ENCODE data around the gene MAP7D2. TPM values are rescaled to one million over a fixed set of nuclear protein-coding genes. Genes with fewer than 3 reads are reported as not detected.
"Not testable (repeated sequence)": the region's sequence is repeated elsewhere in the genome, so short reads cannot be mapped to it uniquely, and the experiment has no call there.

MAP7D2 gene
- total RNA-seq, 1 experiment from 2014 or later, result 15.1 TPM

DNA sequence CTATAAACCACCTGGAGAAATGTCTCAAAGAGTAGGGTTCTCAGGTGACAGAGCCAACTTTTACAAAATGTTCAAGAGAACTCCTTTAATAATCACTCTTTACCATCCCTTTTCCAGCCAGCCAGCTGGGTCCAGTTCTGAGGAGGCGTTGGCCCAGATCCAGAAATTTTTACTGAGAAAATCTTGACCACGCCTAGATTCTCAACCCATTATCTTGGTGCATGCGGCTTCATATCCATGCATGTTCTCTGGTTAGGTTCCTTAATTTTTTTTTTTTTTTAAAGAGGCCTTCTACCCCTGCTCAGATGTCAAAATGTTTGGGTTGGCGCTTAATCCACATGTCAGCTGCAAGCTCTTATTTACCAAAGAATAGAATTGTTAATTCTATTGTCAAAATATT is 12.0 kb upstream of the MAP7D2 start:
- Histone ChIP-seq H3K4me1 (ENCODE audit: low read length) (no peaks in the 10 kb centered on the region), H3K4me3 (ENCODE audit: low read length) (no peak overlapping the region), H3K79me2 (ENCODE audit: low read length) (peaks cover 4% of the 10 kb centered on the region; the same call in 1 of the 2 replicates), H2AFZ (ENCODE audit: low read length) (no peak overlapping the region), H3K9me3 (ENCODE audit: low read length) (no peaks in the 10 kb centered on the region), H3K9ac (ENCODE audit: low read length) (no peak overlapping the region), H3K36me3 (ENCODE audit: insufficient read depth, low read length) (peaks cover 57% of the 10 kb centered on the region), H3K9me2 (replicated peaks; ENCODE audit: insufficient read depth, low read length) (no peaks in the 10 kb centered on the region), H3K27ac (ENCODE audit: low read length) (no peak overlapping the region), H3K27me3 (ENCODE audit: low read length) (no peaks in the 10 kb centered on the region), H4K20me1 (ENCODE audit: insufficient read depth, low read depth, low read length) (peaks cover 31% of the 10 kb centered on the region), H3K4me2 (ENCODE audit: low read depth, low read length, poor library complexity, severe bottlenecking) (no peak overlapping the region)
- no peak for DNase-seq

DNA sequence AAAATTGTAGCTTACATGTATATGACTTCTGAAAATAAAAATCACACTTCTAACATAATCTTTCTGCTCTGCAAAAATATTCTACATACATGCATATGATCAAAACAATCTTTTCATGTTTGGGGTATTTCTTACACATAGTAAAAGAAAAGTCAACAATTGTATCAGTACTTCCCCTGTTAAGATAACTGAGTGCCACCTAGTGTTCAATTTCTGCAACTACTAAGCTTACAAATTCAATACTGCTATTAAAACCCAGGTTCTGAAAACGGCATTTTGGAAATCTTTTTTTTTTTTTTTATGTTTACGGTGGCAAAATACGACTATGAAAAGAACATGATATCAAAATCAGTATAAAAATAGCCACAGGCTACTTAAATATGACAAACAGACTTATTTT is 10.7 kb upstream of the MAP7D2 start:
- H3K79me2 ChIP-seq (ENCODE audit: low read length); H3K27me3 ChIP-seq (ENCODE audit: low read length); H3K4me3 ChIP-seq (ENCODE audit: low read length); H3K4me2 ChIP-seq (ENCODE audit: low read depth, low read length, poor library complexity, severe bottlenecking); H3K9ac ChIP-seq (ENCODE audit: low read length); H3K27ac ChIP-seq (ENCODE audit: low read length); H3K4me1 ChIP-seq (ENCODE audit: low read length); H3K9me2 ChIP-seq (replicated peaks; ENCODE audit: insufficient read depth, low read length); H2AFZ ChIP-seq (ENCODE audit: low read length); DNase-seq; H3K9me3 ChIP-seq (ENCODE audit: low read length): not testable (repeated sequence)
- Histone ChIP-seq H3K36me3 (ENCODE audit: insufficient read depth, low read length) (peaks cover 46% of the 10 kb centered on the region), H4K20me1 (ENCODE audit: insufficient read depth, low read depth, low read length) (peaks cover 20% of the 10 kb centered on the region)

DNA sequence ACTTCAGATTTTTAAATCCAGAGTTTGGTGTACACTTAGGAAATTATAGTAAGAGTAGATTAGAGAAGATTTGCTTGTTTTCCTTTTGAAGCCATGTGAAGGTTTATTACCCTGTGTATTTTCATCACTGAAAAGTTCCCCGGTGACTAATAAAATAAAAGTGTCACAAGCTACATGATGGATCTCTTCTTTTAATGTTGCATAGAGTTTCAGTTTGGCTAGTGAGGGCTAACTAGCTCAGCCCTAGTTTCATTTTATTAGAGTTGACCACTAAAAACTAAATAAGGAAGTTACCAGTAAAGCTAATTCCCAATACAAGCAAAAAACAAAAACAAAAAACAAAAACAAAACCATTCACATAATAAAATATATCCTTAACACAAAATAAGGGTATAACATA is 10.1 kb upstream of the MAP7D2 start:
- not testable (repeated sequence) for H3K79me2 ChIP-seq (ENCODE audit: low read length); H3K4me2 ChIP-seq (ENCODE audit: low read depth, low read length, poor library complexity, severe bottlenecking); H3K9ac ChIP-seq (ENCODE audit: low read length); H3K9me3 ChIP-seq (ENCODE audit: low read length); H3K4me3 ChIP-seq (ENCODE audit: low read length); H3K4me1 ChIP-seq (ENCODE audit: low read length); H3K9me2 ChIP-seq (replicated peaks; ENCODE audit: insufficient read depth, low read length); H2AFZ ChIP-seq (ENCODE audit: low read length); H3K27ac ChIP-seq (ENCODE audit: low read length); DNase-seq; H3K27me3 ChIP-seq (ENCODE audit: low read length)
- Histone ChIP-seq H3K36me3 (ENCODE audit: insufficient read depth, low read length) (peaks cover 39% of the 10 kb centered on the region), H4K20me1 (ENCODE audit: insufficient read depth, low read depth, low read length) (peaks cover 16% of the 10 kb centered on the region)

DNA sequence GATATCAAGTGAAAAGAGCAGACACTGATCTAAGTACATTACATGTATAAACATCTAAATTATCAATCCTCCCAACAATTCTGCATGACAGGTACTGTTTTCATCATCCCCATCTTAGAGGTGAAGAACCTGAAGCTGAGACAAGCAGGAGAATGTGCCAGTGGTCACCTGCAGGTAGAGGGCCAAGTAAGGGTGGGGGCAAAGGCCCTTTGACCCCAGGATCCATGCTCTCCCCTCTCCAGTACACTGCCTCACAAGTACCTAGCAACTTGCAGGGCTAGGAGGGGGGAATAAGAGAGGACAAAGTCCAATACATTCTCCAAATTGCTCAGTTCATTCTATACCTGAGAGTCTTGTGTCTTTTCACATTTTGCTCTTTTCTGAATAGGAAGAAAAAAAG is 8.3 kb upstream of the MAP7D2 start:
- Histone ChIP-seq H4K20me1 (ENCODE audit: insufficient read depth, low read depth, low read length) (peaks cover 13% of the 10 kb centered on the region; the same call in 1 of the 2 replicates), H3K9ac (ENCODE audit: low read length) (no peak overlapping the region), H3K36me3 (ENCODE audit: insufficient read depth, low read length) (peaks cover 31% of the 10 kb centered on the region), H3K27me3 (ENCODE audit: low read length) (no peaks in the 10 kb centered on the region), H3K9me3 (ENCODE audit: low read length) (no peaks in the 10 kb centered on the region), H3K27ac (ENCODE audit: low read length) (no peak overlapping the region), H3K4me3 (ENCODE audit: low read length) (no peak overlapping the region), H3K4me1 (ENCODE audit: low read length) (no peaks in the 10 kb centered on the region), H2AFZ (ENCODE audit: low read length) (no peak overlapping the region), H3K9me2 (replicated peaks; ENCODE audit: insufficient read depth, low read length) (no peaks in the 10 kb centered on the region), H3K4me2 (ENCODE audit: low read depth, low read length, poor library complexity, severe bottlenecking) (no peak overlapping the region), H3K79me2 (ENCODE audit: low read length) (no peaks in the 10 kb centered on the region; the same call in 1 of the 2 replicates)
- DNase-seq, result no peak

DNA sequence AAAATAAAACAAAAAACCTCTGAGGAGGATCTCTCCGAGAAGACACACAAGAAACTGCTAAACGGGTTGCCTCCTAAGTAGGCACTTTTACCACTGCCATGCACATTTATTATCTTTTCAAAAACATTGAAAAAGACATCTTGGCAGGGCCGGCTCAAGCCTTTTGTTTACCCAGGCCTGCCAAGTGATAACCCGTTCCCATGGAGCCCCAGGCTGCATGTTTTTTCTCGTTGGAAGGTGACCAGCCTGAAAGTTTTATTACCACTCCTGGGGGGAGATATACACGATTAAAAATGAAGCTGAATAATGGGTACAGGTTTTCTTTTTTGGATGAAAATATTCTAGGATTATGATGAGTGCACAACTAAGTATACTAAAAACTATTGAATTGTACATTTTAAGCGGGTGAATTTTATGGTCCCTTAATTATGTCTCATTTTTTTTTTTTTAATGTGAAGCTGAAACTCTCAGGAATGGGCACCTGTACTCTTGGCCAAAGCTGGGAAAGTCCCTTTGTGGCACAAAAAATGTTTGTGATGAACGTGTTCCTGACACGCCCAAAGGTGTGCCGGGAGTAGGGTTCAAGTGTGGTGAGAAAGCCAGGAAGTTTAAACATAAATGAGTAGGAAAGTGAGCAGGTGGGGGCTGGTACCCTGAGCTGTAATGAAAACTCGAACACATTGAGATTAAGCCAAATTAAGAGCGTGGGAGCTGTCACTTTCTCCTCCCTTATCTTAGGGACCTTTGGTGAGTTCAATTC is 1.5 kb upstream of the MAP7D2 start:
- H3K4me2 ChIP-seq (ENCODE audit: low read depth, low read length, poor library complexity, severe bottlenecking), result no peak overlapping the region
- no peaks in the 10 kb centered on the region for H3K9me2 ChIP-seq (replicated peaks; ENCODE audit: insufficient read depth, low read length)
- H3K79me2 ChIP-seq (ENCODE audit: low read length), result no peaks in the 10 kb centered on the region
- no peak overlapping the region for H2AFZ ChIP-seq (ENCODE audit: low read length)
- no peaks in the 10 kb centered on the region for H3K36me3 ChIP-seq (ENCODE audit: insufficient read depth, low read length)
- no peak for DNase-seq
- no peak overlapping the region for H3K9ac ChIP-seq (ENCODE audit: low read length)
- no peaks in the 10 kb centered on the region for H4K20me1 ChIP-seq (ENCODE audit: insufficient read depth, low read depth, low read length)
- H3K4me3 ChIP-seq (ENCODE audit: low read length), result no peak overlapping the region
- H3K27ac ChIP-seq (ENCODE audit: low read length), result no peak overlapping the region
- H3K27me3 ChIP-seq (ENCODE audit: low read length), result no peaks in the 10 kb centered on the region
- H3K4me1 ChIP-seq (ENCODE audit: low read length), result no peaks in the 10 kb centered on the region
- no peaks in the 10 kb centered on the region for H3K9me3 ChIP-seq (ENCODE audit: low read length)

DNA sequence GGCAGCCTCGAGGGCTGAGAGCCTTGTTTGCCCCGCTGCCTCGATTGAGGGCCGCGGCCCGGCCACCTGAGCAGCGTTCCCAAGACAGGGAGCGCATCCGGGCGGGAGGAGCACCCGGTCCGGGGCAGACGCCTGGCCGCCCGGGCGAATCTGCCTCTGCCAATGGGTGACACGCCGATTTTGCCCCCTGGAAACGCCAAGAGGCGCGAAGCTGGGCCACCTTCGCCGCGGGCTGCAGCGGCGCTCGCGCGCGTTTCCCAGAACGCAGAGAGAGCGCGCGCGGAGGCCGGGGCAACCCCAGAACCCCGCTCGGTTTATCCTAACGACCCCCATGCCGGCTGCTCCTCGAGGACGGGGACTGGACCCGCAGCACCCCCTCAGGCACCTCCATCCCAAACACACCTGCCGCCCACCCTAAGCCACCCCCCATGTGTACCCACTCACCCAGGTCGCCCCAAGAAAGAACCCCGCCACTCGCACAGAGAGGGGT is 575 bp downstream of the MAP7D2 start:
- Histone ChIP-seq H3K36me3 (ENCODE audit: insufficient read depth, low read length) (no peaks in the 10 kb centered on the region), H3K9me2 (replicated peaks; ENCODE audit: insufficient read depth, low read length) (no peaks in the 10 kb centered on the region), H3K27me3 (ENCODE audit: low read length) (no peaks in the 10 kb centered on the region), H3K4me2 (ENCODE audit: low read depth, low read length, poor library complexity, severe bottlenecking) (no peak overlapping the region), H2AFZ (ENCODE audit: low read length) (no peak overlapping the region), H3K9me3 (ENCODE audit: low read length) (no peaks in the 10 kb centered on the region), H3K79me2 (ENCODE audit: low read length) (no peaks in the 10 kb centered on the region), H3K4me1 (ENCODE audit: low read length) (no peaks in the 10 kb centered on the region), H3K4me3 (ENCODE audit: low read length) (no peak overlapping the region), H3K27ac (ENCODE audit: low read length) (no peak overlapping the region), H3K9ac (ENCODE audit: low read length) (no peak overlapping the region), H4K20me1 (ENCODE audit: insufficient read depth, low read depth, low read length) (no peaks in the 10 kb centered on the region)
- no peak for DNase-seq

DNA sequence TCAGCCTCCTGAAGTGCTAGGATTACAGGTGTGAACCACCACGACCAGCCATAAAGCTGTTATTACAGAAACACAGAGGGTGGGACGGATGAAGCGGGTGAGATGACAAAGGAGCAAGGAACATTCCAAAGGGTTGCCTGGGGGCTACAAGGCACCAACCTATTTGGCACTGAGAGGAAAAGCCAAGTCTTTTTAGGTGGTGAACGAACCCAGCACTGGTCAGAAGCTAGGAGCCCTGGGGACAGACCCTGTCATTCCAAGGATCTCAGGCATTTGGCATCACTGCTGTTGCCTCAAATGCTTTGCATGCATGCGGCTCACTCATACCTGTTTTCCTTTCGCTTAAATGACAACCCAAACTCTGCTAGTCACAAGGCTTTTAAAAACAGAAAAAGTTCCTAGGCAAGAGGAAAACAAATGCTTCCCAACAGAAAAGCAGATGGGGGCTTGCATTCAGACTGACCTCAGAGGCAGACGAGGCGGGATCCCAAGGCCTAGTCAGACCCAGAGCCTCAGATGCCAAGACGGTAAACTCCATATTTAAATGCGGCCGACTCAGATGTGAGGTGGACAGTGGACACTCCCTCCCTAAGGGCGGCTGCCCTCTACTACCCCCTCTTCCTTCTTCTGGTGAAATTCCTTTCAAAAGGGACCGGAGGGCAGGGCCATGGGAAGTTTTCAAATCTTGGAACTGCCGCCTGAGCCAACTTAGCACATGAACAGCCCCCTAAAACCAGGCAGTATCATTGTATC is 4.5 kb downstream of the MAP7D2 start:
- H3K36me3 ChIP-seq (ENCODE audit: insufficient read depth, low read length), result no peaks in the 10 kb centered on the region
- no peak overlapping the region for H3K4me3 ChIP-seq (ENCODE audit: low read length)

DNA sequence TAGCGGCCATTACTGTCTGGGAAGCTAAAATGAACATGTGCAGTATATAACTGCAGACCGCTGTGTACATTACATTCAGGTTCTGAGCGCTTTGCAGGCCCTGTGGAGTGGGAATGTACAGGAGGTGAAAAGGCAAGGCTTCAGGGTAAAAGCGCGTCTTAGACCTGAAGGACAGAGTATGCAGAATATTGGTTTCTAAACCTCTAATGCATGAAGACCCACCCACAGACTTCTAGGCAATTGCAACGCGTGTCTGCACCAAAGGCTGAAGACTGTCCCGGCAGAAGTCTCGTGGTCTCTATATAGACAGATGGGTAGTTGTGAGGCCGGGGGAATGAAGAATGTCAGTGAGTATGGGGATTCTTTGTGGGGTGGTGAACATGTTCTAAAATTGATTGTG is 5.4 kb downstream of the MAP7D2 start:
- H3K4me3 ChIP-seq (ENCODE audit: low read length), result no peak overlapping the region
- H3K9me3 ChIP-seq (ENCODE audit: low read length), result no peaks in the 10 kb centered on the region
- H3K4me1 ChIP-seq (ENCODE audit: low read length), result no peaks in the 10 kb centered on the region
- no peak overlapping the region for H3K4me2 ChIP-seq (ENCODE audit: low read depth, low read length, poor library complexity, severe bottlenecking)
- H3K36me3 ChIP-seq (ENCODE audit: insufficient read depth, low read length), result no peaks in the 10 kb centered on the region
- no peaks in the 10 kb centered on the region for H3K27me3 ChIP-seq (ENCODE audit: low read length)
- H4K20me1 ChIP-seq (ENCODE audit: insufficient read depth, low read depth, low read length), result no peaks in the 10 kb centered on the region
- H2AFZ ChIP-seq (ENCODE audit: low read length), result no peak overlapping the region
- H3K79me2 ChIP-seq (ENCODE audit: low read length), result no peaks in the 10 kb centered on the region
- no peak for DNase-seq
- H3K9me2 ChIP-seq (replicated peaks; ENCODE audit: insufficient read depth, low read length), result no peaks in the 10 kb centered on the region
- no peak overlapping the region for H3K27ac ChIP-seq (ENCODE audit: low read length)
- H3K9ac ChIP-seq (ENCODE audit: low read length), result no peak overlapping the region

More for the DNA sequence above, 4.5 kb downstream of the MAP7D2 start:
- Histone ChIP-seq H3K27me3 (ENCODE audit: low read length) (no peaks in the 10 kb centered on the region), H3K9me3 (ENCODE audit: low read length) (no peaks in the 10 kb centered on the region), H3K79me2 (ENCODE audit: low read length) (no peaks in the 10 kb centered on the region), H3K9ac (ENCODE audit: low read length) (no peak overlapping the region), H4K20me1 (ENCODE audit: insufficient read depth, low read depth, low read length) (no peaks in the 10 kb centered on the region), H3K4me2 (ENCODE audit: low read depth, low read length, poor library complexity, severe bottlenecking) (no peak overlapping the region), H2AFZ (ENCODE audit: low read length) (no peak overlapping the region), H3K4me1 (ENCODE audit: low read length) (no peaks in the 10 kb centered on the region), H3K27ac (ENCODE audit: low read length) (no peak overlapping the region), H3K9me2 (replicated peaks; ENCODE audit: insufficient read depth, low read length) (no peaks in the 10 kb centered on the region)
- no peak for DNase-seq

All from Karpas-422 (cell line).